ENCODE measurements around the gene C1orf35.

- TF ChIP-seq POLR2A (IDR thresholded peaks at IDR 0.05) (no peak), CTCF (IDR thresholded peaks at IDR 0.05) (no peak)
These were observed 13.4 kb downstream of the C1orf35 start for GRCh38 chr1:228089519-228090380.
